MM.1S (cell line): ENCODE measurements around the gene BMX.

Experiments
- CTCF ChIP-seq: fragments of 300-600 bp; sonication (generic); IDR thresholded peaks from 2 replicates; pipeline ENCODE4 v1.5.1; 2016; ENCODE audit warnings: antibody characterized with exemption, low read length, mixed read lengths
- EZH2phosphoT487 ChIP-seq: fragments of 300-600 bp; sonication (generic); IDR thresholded peaks from 2 replicates; pipeline ENCODE4 v1.6.1; 2018; ENCODE audit warnings: antibody characterized with exemption, low read length

GRCh38 chrX:15524417-15524816, 23.8 kb downstream of the BMX start:
- no peak for TF ChIP-seq CTCF
- TF ChIP-seq EZH2phosphoT487, result no peak
